ENCODE data around the gene ARHGAP21. TPM values are rescaled to one million over a fixed set of nuclear protein-coding genes. Genes with fewer than 3 reads are reported as not detected.

ARHGAP21 gene
- total RNA-seq, 2 donors from 2014 or later, result 18.4 to 27.2 TPM

GRCh38 chr10:24575481-24576002, 148.1 kb downstream of the ARHGAP21 start:
- ATAC-seq (no peak), DNase-seq (ENCODE audit: low spot score in 2 of 2) (no peak)
- H3K9me3 Mint-ChIP-seq, result no peaks in the 10 kb centered on the region
- no peak overlapping the region for H3K27ac Mint-ChIP-seq
- H3K36me3 Mint-ChIP-seq, result no peaks in the 10 kb centered on the region

- ATAC-seq, result peak in 1 of 2 donors; percentile 46
- H3K36me3 Mint-ChIP-seq, result no peaks in the 10 kb centered on the region
- peak overlapping the region in 1 of 2 donors; percentile 53 for H3K27ac Mint-ChIP-seq
- H3K9me3 Mint-ChIP-seq, result no peaks in the 10 kb centered on the region
- DNase-seq (ENCODE audit: low spot score in 2 of 2), result no peak
Observed at GRCh38 chr10:24574578-24575155, 149.0 kb downstream of the ARHGAP21 start.

GRCh38 chr10:24574161-24574560, 149.5 kb downstream of the ARHGAP21 start:
- no peak for ATAC-seq
- Mint-ChIP-seq H3K36me3 (no peaks in the 10 kb centered on the region), H3K27ac (no peak overlapping the region), H3K9me3 (no peaks in the 10 kb centered on the region)
- no peak for DNase-seq (ENCODE audit: low spot score in 2 of 2)

GRCh38 chr10:24571870-24572450, 151.7 kb downstream of the ARHGAP21 start:
- Mint-ChIP-seq H3K36me3 (no peaks in the 10 kb centered on the region), H3K9me3 (no peaks in the 10 kb centered on the region), H3K27ac (no peak overlapping the region)
- DNase-seq (ENCODE audit: low spot score in 2 of 2) (no peak), ATAC-seq (no peak)

DNA sequence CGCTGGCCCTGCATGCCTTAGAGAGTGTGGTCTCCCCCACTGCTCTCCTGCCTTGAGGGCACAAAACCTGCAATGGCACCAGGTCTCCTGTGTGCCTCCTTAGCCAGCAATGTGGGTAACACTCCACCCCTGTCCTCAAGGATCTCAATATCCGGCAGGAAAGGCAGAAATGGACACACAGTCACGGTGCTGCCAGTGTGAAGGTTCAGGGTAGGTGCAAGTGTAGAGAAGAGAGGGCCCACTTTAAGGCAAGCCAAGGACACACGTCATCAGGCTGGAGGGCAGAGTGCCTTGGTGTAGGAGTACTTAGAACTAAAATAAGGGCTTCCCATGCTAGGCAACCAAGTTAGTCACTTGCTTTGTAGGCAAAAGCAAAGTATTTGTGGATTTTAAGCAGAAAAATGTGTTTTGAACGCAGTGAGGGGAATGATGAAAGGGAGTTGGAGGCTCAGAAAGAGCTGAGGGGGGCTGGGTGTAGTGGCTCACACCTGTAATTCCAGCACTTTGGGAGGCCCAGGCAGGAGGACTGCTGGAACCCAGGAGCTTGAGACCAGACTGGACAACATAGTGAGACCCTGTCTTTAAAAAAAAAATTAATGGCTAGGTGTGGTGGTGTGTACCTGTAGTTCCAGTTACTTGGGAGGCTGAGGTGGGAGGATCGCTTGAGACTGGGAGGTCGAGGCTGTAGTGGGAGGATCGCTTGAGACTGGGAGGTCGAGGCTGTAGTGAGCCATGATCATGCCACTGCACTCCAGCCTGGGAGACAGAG, 152.8 kb downstream of the ARHGAP21 start:
- ATAC-seq (no peak), DNase-seq (ENCODE audit: low spot score in 2 of 2) (no peak)
- H3K36me3 Mint-ChIP-seq, result no peaks in the 10 kb centered on the region
- H3K9me3 Mint-ChIP-seq, result no peaks in the 10 kb centered on the region
- H3K27ac Mint-ChIP-seq, result peak overlapping the region in 1 of 2 donors; percentile 3

GRCh38 chr10:24569828-24570657, 153.6 kb downstream of the ARHGAP21 start:
- Mint-ChIP-seq H3K27ac (no peak overlapping the region), H3K36me3 (no peaks in the 10 kb centered on the region)
- ATAC-seq, result peak in 1 of 2 donors; percentile 9

GRCh38 chr10:24569330-24569796, 154.3 kb downstream of the ARHGAP21 start:
- ATAC-seq (no peak), DNase-seq (ENCODE audit: low spot score in 2 of 2) (no peak)
- Mint-ChIP-seq H3K27ac (no peak overlapping the region), H3K36me3 (no peaks in the 10 kb centered on the region), H3K9me3 (no peaks in the 10 kb centered on the region)

More at GRCh38 chr10:24569828-24570657, 153.6 kb downstream of the ARHGAP21 start:
- no peak for DNase-seq (ENCODE audit: low spot score in 2 of 2)
- no peaks in the 10 kb centered on the region for H3K9me3 Mint-ChIP-seq

GRCh38 chr10:24568042-24568441, 155.6 kb downstream of the ARHGAP21 start:
- Mint-ChIP-seq H3K36me3 (no peaks in the 10 kb centered on the region), H3K27ac (no peak overlapping the region), H3K9me3 (no peaks in the 10 kb centered on the region)
- DNase-seq (ENCODE audit: low spot score in 2 of 2) (no peak), ATAC-seq (no peak)

DNA sequence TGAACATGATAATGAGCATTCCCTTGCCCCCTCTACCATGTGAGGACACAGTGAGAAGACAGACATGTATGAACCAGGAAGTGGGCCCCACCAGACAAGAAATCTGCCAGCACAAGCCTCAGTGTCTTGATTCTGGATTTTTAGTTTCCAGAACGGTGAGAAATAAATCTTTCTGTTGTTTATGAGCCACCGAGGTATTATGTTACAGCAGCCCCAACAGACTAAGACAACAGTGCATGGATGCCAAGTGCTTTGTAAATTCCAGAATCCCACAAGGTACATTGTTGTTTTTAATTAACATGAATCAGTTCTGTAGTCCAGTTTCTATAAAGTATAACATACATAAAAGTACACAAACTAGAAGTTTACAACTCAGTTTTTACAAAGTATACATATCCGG, 162.2 kb downstream of the ARHGAP21 start:
- no peak for DNase-seq (ENCODE audit: low spot score in 2 of 2)
- Mint-ChIP-seq H3K27ac (no peak overlapping the region), H3K36me3 (no peaks in the 10 kb centered on the region), H3K9me3 (no peaks in the 10 kb centered on the region)
- no peak for ATAC-seq

- peak in 1 of 2 donors; percentile 40 for DNase-seq (ENCODE audit: low spot score in 2 of 2)
- peak overlapping the region in 1 of 2 donors; percentile 79 for H3K27ac Mint-ChIP-seq
- H3K9me3 Mint-ChIP-seq, result no peaks in the 10 kb centered on the region
- peak; percentile 44 to 69 for ATAC-seq
- H3K36me3 Mint-ChIP-seq, result no peaks in the 10 kb centered on the region
Observed at GRCh38 chr10:24556750-24557742, 166.6 kb downstream of the ARHGAP21 start.

DNA sequence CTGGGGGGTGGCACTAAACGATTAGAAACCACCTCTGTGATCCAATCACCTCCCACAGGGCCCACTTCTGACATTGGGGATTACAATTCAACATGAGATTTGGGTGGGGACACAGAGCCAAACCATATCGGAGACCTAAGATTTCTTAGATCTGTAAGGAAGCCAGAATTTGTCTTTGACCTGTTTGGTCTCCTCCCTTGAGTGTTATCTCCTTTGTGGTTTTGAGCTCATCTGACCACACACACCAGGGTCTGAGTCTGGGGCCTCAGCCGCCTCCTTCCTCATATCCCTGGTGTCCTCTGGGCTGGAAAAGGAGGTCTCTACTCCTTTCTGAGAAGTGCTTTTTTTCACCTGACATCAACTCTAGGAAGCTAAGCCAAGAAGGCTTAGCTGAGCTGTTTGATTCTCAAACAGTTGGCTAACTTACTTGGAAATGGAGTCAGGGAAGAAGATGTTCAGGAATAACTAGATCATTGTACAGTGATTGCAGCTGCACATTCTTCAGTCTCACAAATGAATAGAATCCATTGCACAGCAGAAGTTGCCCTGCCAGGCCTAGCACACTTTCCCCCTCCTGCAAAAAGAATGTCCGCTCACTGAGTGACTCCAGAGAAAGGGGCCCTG, 167.4 kb downstream of the ARHGAP21 start:
- Mint-ChIP-seq H3K36me3 (no peaks in the 10 kb centered on the region), H3K27ac (no peak overlapping the region), H3K9me3 (no peaks in the 10 kb centered on the region)
- DNase-seq (ENCODE audit: low spot score in 2 of 2) (no peak), ATAC-seq (no peak)

GRCh38 chr10:24554036-24554435, 169.7 kb downstream of the ARHGAP21 start:
- DNase-seq (ENCODE audit: low spot score in 2 of 2) (no peak), ATAC-seq (no peak)
- no peaks in the 10 kb centered on the region for H3K9me3 Mint-ChIP-seq
- no peaks in the 10 kb centered on the region for H3K36me3 Mint-ChIP-seq
- no peak overlapping the region for H3K27ac Mint-ChIP-seq

DNA sequence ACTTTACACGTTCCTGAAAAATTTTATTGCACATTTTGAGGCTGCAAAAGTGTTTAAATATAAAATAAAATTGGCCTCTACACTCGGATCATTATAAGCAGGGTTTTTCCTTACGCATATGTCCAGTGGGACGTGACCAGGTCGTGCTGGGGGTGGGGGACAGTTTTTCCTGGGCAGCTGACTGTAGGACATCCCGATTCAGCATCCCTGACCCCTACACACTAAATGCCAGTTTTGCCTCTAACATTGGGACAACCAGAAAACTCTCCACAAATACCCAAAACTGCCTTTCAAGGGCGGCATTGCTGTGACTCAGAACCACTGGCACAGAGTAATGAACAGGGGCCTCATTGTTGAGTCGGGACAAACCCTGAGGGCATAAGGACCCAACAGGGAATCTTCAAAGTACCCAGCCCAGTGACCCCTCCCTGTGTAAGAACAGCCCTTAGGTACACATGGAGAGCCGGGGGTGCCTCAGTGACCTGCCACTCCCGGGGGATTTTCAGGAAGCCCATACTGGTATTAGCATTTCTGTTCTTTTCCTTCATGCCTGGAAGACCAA, 170.6 kb downstream of the ARHGAP21 start:
- H3K36me3 Mint-ChIP-seq, result no peaks in the 10 kb centered on the region
- no peak overlapping the region for H3K27ac Mint-ChIP-seq
- ATAC-seq (no peak), DNase-seq (ENCODE audit: low spot score in 2 of 2) (no peak)
- no peaks in the 10 kb centered on the region for H3K9me3 Mint-ChIP-seq

- ATAC-seq (peak in 1 of 2 donors; percentile 73), DNase-seq (ENCODE audit: low spot score in 2 of 2) (peak in 1 of 2 donors; percentile 40)
- no peak overlapping the region for H3K27ac Mint-ChIP-seq
- no peaks in the 10 kb centered on the region for H3K36me3 Mint-ChIP-seq
- H3K9me3 Mint-ChIP-seq, result no peaks in the 10 kb centered on the region
Observed at GRCh38 chr10:24552346-24553016, 171.2 kb downstream of the ARHGAP21 start.

Measured in activated naive CD4-positive, alpha-beta T cell treated with anti-CD3 and anti-CD28 coated beads, Interleukin-2, amount 50 U/mL, for 72 hours (primary cell).